B cell (primary cell): Measurements from ENCODE around the gene TRABD2B.

Experiments
- EZH2 ChIP-seq: IDR thresholded peaks from 2 replicates; pipeline ENCODE4 v1.6.1; 2012; ENCODE audit warnings: borderline replicate concordance, low read depth, mild to moderate bottlenecking, moderate library complexity, low read length; ENCODE audit not compliant: insufficient read depth, poor library complexity, severe bottlenecking
- TF ChIP-seq, protein P1 (sequence below): fragments of 200-600 bp; IDR thresholded peaks from one replicate; pipeline ENCODE4 v1.8.0; 2022; ENCODE audit warnings: antibody characterized with exemption, mild to moderate bottlenecking

GRCh38 chr1:47778280-47778679, 218.9 kb downstream of the TRABD2B start:
- TF ChIP-seq, protein P1, sequence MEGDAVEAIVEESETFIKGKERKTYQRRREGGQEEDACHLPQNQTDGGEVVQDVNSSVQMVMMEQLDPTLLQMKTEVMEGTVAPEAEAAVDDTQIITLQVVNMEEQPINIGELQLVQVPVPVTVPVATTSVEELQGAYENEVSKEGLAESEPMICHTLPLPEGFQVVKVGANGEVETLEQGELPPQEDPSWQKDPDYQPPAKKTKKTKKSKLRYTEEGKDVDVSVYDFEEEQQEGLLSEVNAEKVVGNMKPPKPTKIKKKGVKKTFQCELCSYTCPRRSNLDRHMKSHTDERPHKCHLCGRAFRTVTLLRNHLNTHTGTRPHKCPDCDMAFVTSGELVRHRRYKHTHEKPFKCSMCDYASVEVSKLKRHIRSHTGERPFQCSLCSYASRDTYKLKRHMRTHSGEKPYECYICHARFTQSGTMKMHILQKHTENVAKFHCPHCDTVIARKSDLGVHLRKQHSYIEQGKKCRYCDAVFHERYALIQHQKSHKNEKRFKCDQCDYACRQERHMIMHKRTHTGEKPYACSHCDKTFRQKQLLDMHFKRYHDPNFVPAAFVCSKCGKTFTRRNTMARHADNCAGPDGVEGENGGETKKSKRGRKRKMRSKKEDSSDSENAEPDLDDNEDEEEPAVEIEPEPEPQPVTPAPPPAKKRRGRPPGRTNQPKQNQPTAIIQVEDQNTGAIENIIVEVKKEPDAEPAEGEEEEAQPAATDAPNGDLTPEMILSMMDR: no peak
- TF ChIP-seq EZH2: no peak
